ENCODE measurements around the gene COL6A6. TPM values are rescaled to one million over a fixed set of nuclear protein-coding genes. Genes with fewer than 3 reads are reported as not detected.
"Not testable (repeated sequence)": the region's sequence is repeated elsewhere in the genome, so short reads cannot be mapped to it uniquely, and the experiment has no call there.

Gene COL6A6
- total RNA-seq, 1 donor = 0.27 TPM

DNA sequence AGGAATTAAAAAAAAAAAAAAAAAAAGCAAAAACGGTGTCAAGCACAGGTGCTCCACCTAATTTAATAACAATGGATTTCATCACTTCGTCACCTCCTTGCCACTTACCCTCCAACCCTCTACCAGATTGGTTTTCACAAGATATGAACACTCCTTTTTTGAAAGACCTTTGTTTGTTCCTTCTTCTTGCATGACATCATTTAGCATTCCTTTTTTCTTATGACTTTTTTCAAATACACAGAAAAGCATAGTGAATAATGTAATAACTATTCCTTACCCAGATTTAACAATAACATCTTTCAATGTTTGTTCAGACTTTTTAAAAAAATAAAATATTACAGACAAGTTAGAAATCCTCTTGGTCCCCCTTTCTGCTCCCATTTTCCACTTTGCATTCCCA is 16.3 kb downstream of the COL6A6 start:
- DNase-seq (ENCODE audit: low read depth in 2 of 3, low spot score in 2 of 3) = no peak

GRCh38 chr3:130537673-130538304 is 20.8 kb downstream of the COL6A6 start:
- DNase-seq (ENCODE audit: low read depth in 2 of 3, low spot score in 2 of 3) = no peak

- peak in 2 of 3 donors; percentile 44 to 71 for DNase-seq (ENCODE audit: low read depth in 2 of 3, low spot score in 2 of 3)
These were observed 22.0 kb downstream of the COL6A6 start for GRCh38 chr3:130539005-130539404.

- peak in 1 of 3 donors; percentile 1 for DNase-seq (ENCODE audit: low read depth in 2 of 3, low spot score in 2 of 3)
These were observed 26.3 kb downstream of the COL6A6 start for GRCh38 chr3:130543322-130543721.

DNA sequence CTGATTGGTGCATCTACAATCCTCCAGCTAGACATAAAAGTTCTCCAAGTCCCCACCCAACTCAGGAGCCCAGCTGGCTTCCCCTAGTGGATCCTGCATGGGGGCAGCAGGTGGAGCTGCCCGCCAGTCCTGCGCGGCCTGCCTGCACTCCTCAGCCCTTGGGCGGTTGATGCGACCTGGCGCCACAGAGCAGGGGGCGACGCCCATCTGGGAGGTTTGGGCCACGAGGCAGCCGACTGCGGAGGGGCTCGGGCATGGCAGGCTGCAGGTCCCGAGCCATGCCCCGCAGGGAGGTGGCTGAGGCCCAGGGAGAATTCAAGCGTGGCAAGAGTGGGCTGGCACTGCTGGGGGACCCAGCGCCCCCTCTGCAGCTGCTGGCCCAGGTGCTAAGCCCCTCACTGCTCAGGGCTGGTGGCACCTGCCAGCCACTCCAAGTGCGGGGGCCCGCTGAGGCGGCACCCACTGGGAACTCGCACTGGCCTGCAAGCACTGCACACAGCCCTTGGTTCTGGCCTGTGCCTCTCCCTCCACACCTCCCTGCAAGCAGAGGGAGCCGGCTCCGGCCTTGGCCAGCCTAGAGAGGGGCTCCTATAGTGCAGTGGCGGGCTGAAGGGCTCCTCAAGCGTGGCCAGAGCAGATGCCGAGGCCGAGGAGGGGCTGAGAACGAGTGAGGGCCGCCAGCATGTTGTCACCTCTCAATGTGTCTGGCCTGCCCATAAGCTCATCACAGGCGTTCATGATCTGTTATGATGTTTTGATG is 30.1 kb downstream of the COL6A6 start:
- no peak for DNase-seq (ENCODE audit: low read depth in 2 of 3, low spot score in 2 of 3)

GRCh38 chr3:130547680-130548065 is 30.7 kb downstream of the COL6A6 start:
- DNase-seq (ENCODE audit: low read depth in 2 of 3, low spot score in 2 of 3) = not testable (repeated sequence)

- no peak for DNase-seq (ENCODE audit: low read depth in 2 of 3, low spot score in 2 of 3)
These were observed 31.4 kb downstream of the COL6A6 start for GRCh38 chr3:130548356-130548755.

DNA sequence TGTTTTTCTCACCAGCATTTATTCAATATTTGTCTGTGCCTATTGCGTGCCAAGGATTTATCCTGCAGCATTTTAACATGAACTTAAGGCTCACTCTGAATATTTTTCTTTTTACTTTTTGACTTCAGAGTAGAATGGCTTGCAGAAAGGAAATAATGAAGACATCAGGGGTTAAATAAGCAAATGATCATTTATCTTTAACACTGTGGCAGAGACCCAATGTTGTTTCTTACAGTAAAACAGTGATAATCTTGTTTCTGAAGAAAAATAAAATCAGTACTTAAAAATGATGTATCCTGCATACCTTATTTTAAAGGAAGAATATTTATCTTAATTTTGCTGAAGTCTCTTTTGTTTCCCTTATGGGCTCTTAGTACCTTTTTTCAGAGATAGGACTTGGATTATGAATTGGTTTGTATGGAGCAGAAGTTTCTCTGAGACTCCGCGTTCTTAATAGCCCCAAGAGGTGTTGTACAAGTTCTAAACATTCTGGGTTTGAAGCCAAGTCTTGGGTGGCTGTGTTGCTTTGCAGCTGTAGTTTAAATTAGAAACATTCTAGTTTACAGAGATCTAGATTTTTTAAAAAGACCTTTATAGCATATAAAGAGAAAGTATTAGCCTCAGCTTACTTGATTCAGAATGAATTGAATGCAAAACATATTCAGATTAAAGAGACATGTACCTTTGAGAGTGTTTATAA is 40.5 kb downstream of the COL6A6 start:
- DNase-seq (ENCODE audit: low read depth in 2 of 3, low spot score in 2 of 3) = no peak

- DNase-seq (ENCODE audit: low read depth in 2 of 3, low spot score in 2 of 3) = no peak
These were observed 41.4 kb downstream of the COL6A6 start for GRCh38 chr3:130558366-130558765.

GRCh38 chr3:130565224-130565623 is 48.2 kb downstream of the COL6A6 start:
- DNase-seq (ENCODE audit: low read depth in 2 of 3, low spot score in 2 of 3) = no peak

Other genes starting within 250 kb of the COL6A6 start
- 0.54 TPM for gene COL6A5, start 171.5 kb upstream of the COL6A6 start, total RNA-seq
- gene PIK3R4, start 229.7 kb downstream of the COL6A6 start, total RNA-seq = 27.7 TPM